H7 (cell line): Measurements from ENCODE around the gene ANKS1B. TPM values are rescaled to one million over a fixed set of nuclear protein-coding genes. Genes with fewer than 3 reads are reported as not detected.
A peak's percentile ranks its signal among the peaks of the same experiment; 100 is the strongest.

Experiments used
- DNase-seq: peaks from one replicate; pipeline ENCODE4 v3.0.0; 2012
- H3K27me3 ChIP-seq: 2 replicates; pipeline ENCODE4 v1.6.0; 2011; ENCODE audit warnings: mild to moderate bottlenecking, low read length; ENCODE audit not compliant: control insufficient read depth, insufficient read depth
- H3K36me3 ChIP-seq: replicated peaks from 2 replicates; pipeline ENCODE4 v1.5.1; 2011; ENCODE audit warnings: low read length; ENCODE audit not compliant: control insufficient read depth, insufficient read depth
- H3K4me3 ChIP-seq: 2 replicates; pipeline ENCODE4 v1.5.1; 2011; ENCODE audit warnings: low read depth, mild to moderate bottlenecking, control low read depth, low read length, moderate library complexity; ENCODE audit not compliant: insufficient read depth
- total RNA-seq: library from RNA; depleted of rRNA; stranded (reverse); fragments of >200 nt; shearing (Covaris generic); gene quantifications from 2 replicates; pipeline ENCODE4 v1.2.3, GENCODE V29; 2014

ANKS1B gene
- total RNA-seq, 1 experiment from 2014 or later, result 3.5 TPM

DNA sequence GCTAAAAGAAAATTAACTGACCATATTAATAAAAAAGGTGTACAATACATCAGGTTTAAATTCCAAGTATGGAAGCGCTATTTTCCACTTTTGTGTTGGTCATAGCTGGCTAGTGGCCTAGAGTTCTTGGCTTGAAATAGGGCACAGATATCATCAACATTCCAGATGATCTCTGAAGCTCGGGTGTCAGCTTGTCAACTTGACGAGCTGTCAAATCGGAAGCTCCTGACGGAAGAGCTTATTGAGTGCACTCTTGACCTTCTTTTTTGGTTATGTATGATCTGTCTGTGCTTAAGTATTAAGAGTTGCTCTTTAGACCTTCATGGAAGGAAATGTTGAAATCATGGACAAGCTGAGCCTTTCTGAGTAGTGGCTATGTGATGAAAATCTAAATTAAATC is 1161.7 kb downstream of the ANKS1B start:
- Histone ChIP-seq H3K4me3 (no peak overlapping the region), H3K27me3 (no peaks in the 10 kb centered on the region), H3K36me3 (no peaks in the 10 kb centered on the region)
- DNase-seq, result no peak

GRCh38 chr12:98821866-98822265 is 1162.9 kb downstream of the ANKS1B start:
- H3K27me3 ChIP-seq, result no peaks in the 10 kb centered on the region
- DNase-seq, result no peak
- no peaks in the 10 kb centered on the region for H3K36me3 ChIP-seq
- no peak overlapping the region for H3K4me3 ChIP-seq

DNA sequence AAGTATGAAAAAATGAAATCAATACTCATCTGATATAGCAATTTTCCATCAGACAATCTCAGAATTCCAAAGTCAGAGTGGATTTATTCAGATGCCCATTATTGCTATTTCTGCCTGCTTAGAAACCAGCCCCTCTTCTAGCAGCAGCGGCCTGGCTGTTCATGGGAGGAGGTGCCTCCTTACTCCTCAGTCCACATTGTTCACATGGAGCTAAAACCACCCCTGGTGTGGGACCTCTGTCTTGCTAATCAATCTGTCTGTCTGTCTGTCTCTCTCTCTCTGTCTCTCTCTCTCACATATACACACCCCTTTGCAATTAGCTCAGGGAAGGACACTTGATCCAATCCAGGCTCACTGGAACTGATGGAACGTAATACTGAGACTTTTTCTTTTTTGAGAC is 1163.5 kb downstream of the ANKS1B start:
- Histone ChIP-seq H3K4me3 (no peak overlapping the region), H3K36me3 (no peaks in the 10 kb centered on the region), H3K27me3 (no peaks in the 10 kb centered on the region)
- DNase-seq, result peak; percentile 18

DNA sequence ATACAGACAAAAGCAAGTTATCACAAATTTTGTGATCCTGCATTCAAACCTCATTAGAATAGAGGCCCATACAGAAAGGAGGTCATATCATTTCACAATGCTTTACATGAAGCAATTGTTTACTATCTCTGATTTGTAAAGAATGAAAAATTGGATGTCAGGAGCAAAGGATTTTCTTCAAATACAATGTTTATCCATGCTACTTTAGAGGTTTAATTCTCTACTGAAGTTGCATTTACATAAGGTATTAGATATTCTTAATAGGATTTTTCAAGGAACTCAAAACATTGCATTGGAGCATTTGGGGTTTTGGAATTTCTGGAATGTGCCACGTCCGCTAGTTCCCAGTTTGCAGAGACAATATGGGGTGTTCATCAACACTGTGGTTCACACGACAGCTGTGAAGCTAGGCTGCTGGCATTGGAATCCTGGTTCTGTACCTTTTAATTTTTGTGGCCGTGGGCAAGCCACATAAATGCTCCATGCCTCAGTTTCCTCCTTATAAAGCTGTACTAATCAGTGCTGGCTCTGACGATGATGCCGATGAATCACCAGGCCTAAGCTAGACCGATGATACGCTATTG is 1164.8 kb downstream of the ANKS1B start:
- no peak overlapping the region for H3K4me3 ChIP-seq
- DNase-seq, result no peak
- no peaks in the 10 kb centered on the region for H3K36me3 ChIP-seq
- no peaks in the 10 kb centered on the region for H3K27me3 ChIP-seq

DNA sequence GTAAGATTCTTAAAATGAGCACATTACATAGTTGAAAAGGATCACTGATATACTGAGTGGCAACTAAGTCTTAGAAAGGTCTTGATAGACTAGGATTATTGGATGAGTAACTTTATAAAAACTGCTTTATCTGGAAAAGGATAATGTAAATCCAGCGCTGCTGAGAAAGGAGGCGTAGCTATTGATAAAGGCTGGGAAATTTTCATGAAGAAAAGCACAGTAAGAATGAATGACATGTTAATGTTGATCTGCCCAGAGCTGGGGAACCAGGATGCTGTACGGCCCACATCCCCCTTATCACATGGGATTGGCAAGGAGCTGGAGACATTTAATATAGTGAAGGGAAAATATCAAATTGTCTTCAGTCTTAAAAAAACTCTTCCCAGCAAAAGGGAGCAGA is 1165.7 kb downstream of the ANKS1B start:
- DNase-seq, result no peak
- Histone ChIP-seq H3K27me3 (no peaks in the 10 kb centered on the region), H3K36me3 (no peaks in the 10 kb centered on the region), H3K4me3 (no peak overlapping the region)

DNA sequence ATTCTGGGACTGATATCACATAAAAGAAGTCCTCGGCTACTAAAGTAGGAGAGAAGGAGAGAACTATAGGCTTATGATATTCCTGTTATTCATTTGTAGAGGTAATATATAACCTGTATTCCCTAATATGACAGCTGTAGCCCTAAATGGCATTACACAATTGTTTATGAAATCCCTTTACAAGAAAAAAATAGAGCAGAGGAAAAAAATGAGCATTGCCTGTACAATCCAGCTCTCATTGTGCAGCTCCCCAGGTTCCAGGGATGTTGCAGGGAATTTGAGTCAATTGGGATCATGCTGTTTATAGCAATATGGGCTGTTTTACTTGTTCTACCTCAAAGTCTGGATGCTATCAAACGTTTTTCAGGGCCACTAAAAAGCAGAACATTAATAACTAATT is 1166.5 kb downstream of the ANKS1B start:
- Histone ChIP-seq H3K27me3 (no peaks in the 10 kb centered on the region), H3K4me3 (no peak overlapping the region), H3K36me3 (no peaks in the 10 kb centered on the region)
- DNase-seq, result no peak

- no peaks in the 10 kb centered on the region for H3K27me3 ChIP-seq
- no peak for DNase-seq
- H3K36me3 ChIP-seq, result no peaks in the 10 kb centered on the region
- no peak overlapping the region for H3K4me3 ChIP-seq
These were observed 1167.0 kb downstream of the ANKS1B start for GRCh38 chr12:98817742-98818141.

DNA sequence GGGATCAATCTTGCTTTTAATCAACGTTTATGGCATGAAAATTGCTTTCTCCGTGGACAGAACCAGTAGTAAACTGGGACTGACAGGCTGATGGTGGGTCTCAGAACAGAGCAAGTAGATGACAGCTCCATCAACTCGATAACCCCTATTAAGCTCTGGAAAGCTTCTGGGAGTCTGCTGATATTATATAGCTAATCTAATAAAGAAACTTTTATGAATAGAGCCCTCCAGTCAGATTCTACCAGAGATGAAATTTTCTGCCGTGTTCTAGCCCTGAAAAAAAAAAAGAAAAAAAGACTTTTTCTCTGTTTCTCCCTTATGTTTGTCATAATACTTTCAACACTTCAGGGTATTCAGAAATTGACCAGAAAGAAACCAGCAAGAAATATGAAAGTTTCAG is 1168.0 kb downstream of the ANKS1B start:
- no peaks in the 10 kb centered on the region for H3K27me3 ChIP-seq
- DNase-seq, result no peak
- H3K36me3 ChIP-seq, result no peaks in the 10 kb centered on the region
- H3K4me3 ChIP-seq, result no peak overlapping the region

- Histone ChIP-seq H3K36me3 (no peaks in the 10 kb centered on the region), H3K27me3 (no peaks in the 10 kb centered on the region), H3K4me3 (no peak overlapping the region)
- DNase-seq, result no peak
These were observed 1170.5 kb downstream of the ANKS1B start for GRCh38 chr12:98814254-98814653.

- Histone ChIP-seq H3K4me3 (no peak overlapping the region), H3K36me3 (no peaks in the 10 kb centered on the region), H3K27me3 (no peaks in the 10 kb centered on the region)
- DNase-seq, result no peak
These were observed 1172.5 kb downstream of the ANKS1B start for GRCh38 chr12:98812225-98812624.

- DNase-seq, result no peak
- Histone ChIP-seq H3K36me3 (no peaks in the 10 kb centered on the region), H3K4me3 (no peak overlapping the region), H3K27me3 (no peaks in the 10 kb centered on the region)
These were observed 1176.4 kb downstream of the ANKS1B start for GRCh38 chr12:98808243-98808875.

DNA sequence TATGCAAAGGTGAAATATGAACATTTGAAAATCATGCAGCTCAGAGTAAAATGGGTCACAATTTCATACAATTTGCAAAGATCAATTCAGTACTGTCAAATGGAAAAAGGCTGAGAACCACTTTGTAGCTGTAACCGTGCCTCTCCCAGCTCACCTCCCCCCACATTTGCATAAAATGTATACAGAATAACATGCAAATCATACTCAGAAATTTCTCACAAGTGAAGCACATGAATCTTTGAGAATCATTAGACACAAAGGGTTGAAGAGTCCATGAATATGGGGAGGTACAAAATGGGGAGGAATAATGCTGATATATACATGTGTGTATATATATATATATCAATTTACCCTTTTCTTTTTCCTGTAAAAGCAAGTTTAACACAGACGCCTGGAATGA is 1177.5 kb downstream of the ANKS1B start:
- DNase-seq, result no peak
- H3K4me3 ChIP-seq, result no peak overlapping the region
- no peaks in the 10 kb centered on the region for H3K27me3 ChIP-seq
- no peaks in the 10 kb centered on the region for H3K36me3 ChIP-seq

- H3K4me3 ChIP-seq, result no peak overlapping the region
- no peaks in the 10 kb centered on the region for H3K27me3 ChIP-seq
- no peak for DNase-seq
- no peaks in the 10 kb centered on the region for H3K36me3 ChIP-seq
These were observed 1181.1 kb downstream of the ANKS1B start for GRCh38 chr12:98803468-98804209.

GRCh38 chr12:98799822-98800221 is 1184.9 kb downstream of the ANKS1B start:
- H3K36me3 ChIP-seq, result no peaks in the 10 kb centered on the region
- H3K27me3 ChIP-seq, result no peaks in the 10 kb centered on the region
- H3K4me3 ChIP-seq, result no peak overlapping the region
- no peak for DNase-seq

DNA sequence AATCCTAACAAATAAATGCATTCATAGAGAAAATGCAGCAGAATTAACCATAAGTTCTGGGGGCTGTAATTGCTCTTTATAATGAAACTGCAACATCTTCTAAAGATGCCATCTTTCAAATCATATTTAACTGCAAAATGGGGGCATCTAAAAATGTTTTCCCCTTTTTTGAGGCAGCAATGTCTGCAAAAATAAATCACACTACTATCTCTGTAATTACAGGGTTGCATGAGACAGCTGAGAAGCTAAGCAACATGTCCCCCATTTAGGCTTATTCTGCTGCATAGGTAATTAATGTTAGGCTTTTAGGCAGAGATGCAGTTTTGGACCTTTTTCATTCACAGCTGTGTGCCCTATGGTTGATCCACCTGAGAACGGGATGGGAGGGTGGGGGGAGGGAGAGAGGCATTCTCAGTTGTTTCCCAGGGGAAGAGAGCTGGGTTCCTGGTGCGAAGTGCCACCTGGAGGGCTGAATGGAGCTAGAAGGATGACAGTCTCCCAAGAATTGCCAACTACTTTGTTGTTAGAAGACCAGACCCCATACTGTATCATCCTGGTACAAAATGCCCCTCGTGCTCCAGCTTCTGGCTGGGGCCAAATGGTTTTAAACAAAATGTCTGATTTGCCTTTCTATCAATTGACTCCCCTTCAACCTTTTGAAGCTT is 1185.5 kb downstream of the ANKS1B start:
- H3K36me3 ChIP-seq, result no peaks in the 10 kb centered on the region
- DNase-seq, result peak; percentile 24
- H3K4me3 ChIP-seq, result no peak overlapping the region
- no peaks in the 10 kb centered on the region for H3K27me3 ChIP-seq
